ENCODE data around the gene MEGF6.
"Not testable (repeated sequence)": the region's sequence is repeated elsewhere in the genome, so short reads cannot be mapped to it uniquely, and the experiment has no call there.

The MEGF6 gene

DNA sequence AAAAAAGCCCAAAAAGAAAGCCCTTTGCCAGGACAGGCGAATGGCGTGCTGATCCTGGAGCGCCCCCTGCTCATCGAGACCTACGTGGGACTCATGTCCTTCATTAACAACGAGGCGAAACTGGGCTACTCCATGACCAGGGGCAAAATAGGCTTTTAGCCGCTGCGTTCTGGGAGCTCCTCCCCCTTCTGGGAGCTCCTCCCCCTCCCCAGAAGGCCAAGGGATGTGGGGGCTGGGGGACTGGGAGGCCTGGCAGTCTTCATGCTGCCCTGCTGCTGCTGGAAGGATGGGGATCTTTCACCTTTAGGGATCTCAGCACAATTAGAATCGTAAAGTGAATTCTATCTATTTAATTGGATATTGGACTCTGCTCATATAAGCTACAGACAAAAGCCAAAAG lies 17.1 kb upstream of the MEGF6 start:
- no peak for DNase-seq (ENCODE audit: low read depth in 2 of 2, low spot score in 1 of 2)

DNA sequence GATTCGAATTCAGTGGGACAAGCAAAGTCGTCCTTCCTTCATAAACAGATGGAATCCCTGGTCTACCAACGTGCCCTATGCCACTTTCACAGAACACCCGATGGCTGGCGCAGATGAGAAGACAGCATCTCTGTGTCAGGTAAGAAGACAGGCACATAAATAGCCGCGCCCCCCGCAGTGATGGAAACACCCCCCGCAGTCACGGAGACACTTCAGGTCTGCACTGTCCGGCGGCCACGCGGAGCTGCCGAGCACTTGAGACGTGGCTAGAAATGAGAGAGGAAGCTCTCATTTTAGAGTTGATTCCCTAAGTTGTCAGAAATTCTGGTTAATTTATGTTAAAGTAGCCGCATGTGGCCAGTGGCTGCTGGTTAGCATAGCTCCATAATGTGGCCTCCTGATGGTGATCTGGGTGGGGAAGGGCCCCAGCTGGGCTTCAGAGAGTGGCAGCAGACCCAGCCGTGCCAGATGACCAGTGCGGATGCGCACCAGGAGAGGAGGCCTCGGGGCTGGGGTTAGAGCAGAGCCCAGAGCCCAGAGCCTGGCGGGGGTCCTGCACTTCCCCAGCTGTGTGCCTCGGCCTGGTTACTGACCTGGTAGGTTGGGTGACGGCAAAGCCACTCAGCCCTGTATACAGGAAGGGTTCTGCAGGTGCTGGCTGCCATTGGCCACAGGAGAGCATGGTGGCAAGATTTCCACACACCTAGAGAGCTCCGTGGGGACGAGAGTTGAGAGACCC lies 16.4 kb upstream of the MEGF6 start:
- no peak for DNase-seq (ENCODE audit: low read depth in 2 of 2, low spot score in 1 of 2)

GRCh38 chr1:3626025-3626424 lies 14.7 kb upstream of the MEGF6 start:
- DNase-seq (ENCODE audit: low read depth in 2 of 2, low spot score in 1 of 2) = no peak

DNA sequence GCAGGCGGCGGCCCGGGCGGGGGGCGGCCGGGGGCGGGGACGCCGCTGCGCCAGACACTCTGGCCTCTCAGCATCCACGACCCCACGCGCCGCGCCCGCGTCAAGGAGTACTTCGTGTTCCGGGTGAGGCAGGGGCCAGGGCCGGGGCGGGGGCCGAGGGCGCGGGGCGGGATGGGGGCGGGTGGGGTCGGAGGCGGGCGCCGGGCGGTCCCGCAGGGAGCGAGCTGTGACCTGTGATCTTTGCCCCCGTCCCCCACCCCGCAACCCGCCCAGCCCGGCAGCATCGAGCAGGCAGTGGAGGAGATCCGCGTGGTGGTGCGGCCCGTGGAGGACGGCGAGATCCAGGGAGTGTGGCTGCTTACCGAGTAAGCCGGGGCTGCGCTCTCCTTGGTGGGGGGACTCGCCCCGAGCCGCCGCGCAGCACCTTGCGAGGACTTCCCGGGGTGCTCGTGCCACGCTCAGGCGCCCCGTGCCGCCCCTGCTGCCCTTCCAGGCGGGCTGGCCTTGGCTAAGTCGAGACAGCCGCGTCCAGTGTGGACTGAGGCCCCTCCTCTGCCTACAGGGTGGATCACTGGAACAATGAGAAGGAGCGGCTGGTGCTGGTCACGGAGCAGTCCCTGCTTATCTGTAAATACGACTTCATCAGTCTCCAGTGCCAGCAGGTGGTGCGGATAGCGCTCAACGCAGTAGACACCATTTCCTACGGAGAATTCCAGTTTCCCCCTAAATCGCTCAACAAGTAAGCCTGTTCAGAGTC lies 14.0 kb upstream of the MEGF6 start:
- DNase-seq (ENCODE audit: low read depth in 2 of 2, low spot score in 1 of 2) = peak in 1 of 2 donors; percentile 6

- DNase-seq (ENCODE audit: low read depth in 2 of 2, low spot score in 1 of 2) = peak; percentile 93 to 96
Measured at GRCh38 chr1:3624200-3625136, 13.2 kb upstream of the MEGF6 start, which contains the start of gene TPRG1L. Gene TPRG1L, plus strand, starts transcription at chr1:3625015. Its CDS starts 58 bp downstream, at chr1:3625073.

DNA sequence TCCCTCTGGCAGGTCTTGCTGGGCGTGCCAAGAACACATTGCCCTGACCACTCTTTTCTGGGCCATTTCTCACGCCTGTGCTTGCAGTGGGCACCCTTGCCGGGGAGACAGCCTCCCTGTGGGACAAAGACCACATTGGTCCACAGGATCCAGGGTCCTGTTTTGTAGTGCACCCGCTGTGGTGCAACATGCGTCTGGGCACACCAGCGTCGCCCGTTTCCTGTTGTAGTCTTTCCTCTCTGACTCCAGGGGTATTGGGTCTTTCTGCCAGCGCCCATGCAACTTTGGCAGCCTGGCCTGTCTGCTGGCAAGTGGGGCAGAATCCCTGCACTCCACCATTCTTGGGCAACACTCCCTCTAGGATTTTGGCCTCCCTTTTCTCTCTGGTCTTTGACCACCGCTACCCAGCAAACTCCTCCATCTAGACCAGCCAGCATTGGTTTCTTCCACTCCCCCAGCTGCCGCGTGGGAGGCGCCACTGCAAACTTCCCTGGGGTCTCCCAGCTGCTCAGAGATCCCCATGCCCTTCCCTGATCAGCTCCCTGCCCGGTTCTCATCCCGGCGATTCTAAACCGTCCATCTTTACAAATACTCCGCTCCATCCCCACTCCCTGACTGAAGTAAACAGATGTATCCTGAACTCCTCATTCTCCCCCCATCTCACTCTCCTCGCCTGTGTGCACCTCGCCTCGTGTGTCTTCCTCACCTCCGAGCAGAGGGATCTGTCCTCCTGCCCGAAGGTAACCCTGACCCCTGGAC lies 12.3 kb upstream of the MEGF6 start:
- no peak for DNase-seq (ENCODE audit: low read depth in 2 of 2, low spot score in 1 of 2)

- DNase-seq (ENCODE audit: low read depth in 2 of 2, low spot score in 1 of 2) = not testable (repeated sequence)
Measured at GRCh38 chr1:3622102-3622501, 10.8 kb upstream of the MEGF6 start.

- DNase-seq (ENCODE audit: low read depth in 2 of 2, low spot score in 1 of 2) = not testable (repeated sequence)
Measured at GRCh38 chr1:3621151-3621671, 9.9 kb upstream of the MEGF6 start.

DNA sequence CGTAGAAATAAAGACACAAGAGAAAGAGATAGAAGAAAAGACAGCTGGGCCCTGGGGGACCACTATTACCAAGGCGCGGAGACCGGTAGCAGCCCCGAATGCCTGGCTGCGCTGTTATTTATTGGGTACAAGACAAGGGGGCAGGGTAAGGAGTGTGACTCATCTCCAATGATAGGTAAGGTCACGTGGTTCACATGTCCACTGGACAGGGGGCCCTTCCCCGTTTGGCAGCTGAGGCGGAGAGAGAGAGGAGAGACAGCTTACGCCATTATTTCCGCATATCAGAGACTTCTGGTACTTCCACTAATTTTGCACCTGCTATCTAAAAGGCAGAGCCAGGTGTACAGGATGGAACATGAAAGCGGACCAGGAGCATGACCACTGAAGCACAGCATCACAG lies 9.4 kb upstream of the MEGF6 start:
- DNase-seq (ENCODE audit: low read depth in 2 of 2, low spot score in 1 of 2) = no peak

GRCh38 chr1:3618881-3619671 lies 7.8 kb upstream of the MEGF6 start:
- peak; percentile 40 to 65 for DNase-seq (ENCODE audit: low read depth in 2 of 2, low spot score in 1 of 2)

GRCh38 chr1:3618531-3618880 lies 7.2 kb upstream of the MEGF6 start:
- DNase-seq (ENCODE audit: low read depth in 2 of 2, low spot score in 1 of 2) = no peak

- no peak for DNase-seq (ENCODE audit: low read depth in 2 of 2, low spot score in 1 of 2)
Measured at GRCh38 chr1:3617806-3618345, 6.6 kb upstream of the MEGF6 start.

GRCh38 chr1:3616861-3617260 lies 5.6 kb upstream of the MEGF6 start:
- DNase-seq (ENCODE audit: low read depth in 2 of 2, low spot score in 1 of 2) = no peak

DNA sequence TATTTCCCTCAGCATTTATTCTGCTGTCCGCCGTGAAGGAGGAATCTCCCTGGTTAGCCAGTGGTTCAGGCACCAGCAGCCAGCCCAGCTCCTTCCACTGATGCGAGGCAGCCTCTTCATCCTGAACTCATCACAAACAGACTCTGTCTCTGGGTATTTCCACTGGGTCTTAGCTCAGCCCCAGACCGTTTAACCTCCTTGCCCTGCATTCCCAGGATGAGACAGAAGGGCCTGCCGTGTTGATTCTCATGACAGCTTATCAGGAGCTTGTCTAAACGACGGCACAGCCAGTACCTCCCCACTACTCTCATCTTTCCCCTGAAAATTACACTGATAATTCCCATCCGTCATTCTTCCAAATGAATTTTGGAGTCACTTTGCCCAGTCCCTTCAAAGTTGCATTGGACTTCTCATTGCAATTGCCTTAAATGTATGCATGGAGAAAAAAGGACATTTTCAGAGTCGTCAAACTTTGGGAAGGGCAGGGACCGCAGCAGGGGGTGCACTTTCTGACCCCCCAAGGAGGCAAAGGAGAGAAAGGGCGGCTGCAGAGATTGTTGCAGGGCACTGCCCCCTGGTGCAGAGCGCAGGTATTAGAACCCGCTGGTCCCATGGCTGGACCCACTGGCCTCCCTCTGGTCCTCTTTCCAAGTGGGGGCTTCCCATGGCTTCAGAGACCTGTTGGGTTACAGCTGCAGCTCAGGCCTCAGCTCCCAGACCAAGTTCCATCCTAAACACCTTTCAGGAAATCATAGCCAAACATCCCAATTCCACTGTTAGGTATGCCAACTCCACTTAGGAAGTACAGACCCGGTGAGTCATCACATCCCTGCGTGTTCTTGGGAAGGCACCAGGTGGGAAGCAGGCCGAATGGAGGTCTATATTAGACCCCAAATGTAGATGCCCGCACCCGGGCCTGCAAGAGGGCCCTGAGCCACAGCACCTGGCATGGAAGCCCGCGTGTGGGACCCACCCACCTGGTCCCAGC lies 3.7 kb upstream of the MEGF6 start:
- no peak for DNase-seq (ENCODE audit: low read depth in 2 of 2, low spot score in 1 of 2)

GRCh38 chr1:3612123-3612522 lies 815 bp upstream of the MEGF6 start:
- no peak for DNase-seq (ENCODE audit: low read depth in 2 of 2, low spot score in 1 of 2)

DNA sequence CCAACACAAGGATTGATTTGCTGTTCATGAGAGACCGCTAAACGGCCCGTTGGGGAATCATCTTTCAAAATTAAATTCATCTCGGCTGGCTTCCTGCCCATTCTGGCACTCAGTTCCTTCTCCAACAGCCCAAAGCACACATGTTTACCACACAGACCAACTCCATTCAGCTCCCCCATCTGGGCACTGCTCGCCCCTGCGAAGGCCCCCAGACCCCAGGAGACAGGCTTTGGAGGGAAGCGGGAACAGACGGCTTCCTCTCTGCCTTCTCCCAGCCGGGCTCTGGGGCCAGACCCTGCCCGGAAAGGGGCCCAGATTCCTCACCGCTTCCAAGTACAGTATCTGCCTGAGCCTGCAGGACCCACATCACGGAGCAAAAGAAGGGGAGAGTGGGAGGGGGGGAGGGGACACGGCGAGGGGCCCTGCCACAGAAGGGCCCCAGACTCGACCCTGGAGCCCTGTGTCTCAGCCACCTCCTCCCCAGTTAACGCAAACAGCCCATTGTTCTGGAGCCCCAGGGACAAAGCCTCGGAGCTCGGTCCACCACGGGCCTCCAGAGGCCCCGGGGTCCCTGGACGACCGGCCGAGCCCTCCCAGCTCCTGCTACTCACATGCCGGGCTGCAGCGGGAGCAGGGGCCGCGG lies 660 bp downstream of the MEGF6 start:
- no peak for DNase-seq (ENCODE audit: low read depth in 2 of 2, low spot score in 1 of 2)

DNA sequence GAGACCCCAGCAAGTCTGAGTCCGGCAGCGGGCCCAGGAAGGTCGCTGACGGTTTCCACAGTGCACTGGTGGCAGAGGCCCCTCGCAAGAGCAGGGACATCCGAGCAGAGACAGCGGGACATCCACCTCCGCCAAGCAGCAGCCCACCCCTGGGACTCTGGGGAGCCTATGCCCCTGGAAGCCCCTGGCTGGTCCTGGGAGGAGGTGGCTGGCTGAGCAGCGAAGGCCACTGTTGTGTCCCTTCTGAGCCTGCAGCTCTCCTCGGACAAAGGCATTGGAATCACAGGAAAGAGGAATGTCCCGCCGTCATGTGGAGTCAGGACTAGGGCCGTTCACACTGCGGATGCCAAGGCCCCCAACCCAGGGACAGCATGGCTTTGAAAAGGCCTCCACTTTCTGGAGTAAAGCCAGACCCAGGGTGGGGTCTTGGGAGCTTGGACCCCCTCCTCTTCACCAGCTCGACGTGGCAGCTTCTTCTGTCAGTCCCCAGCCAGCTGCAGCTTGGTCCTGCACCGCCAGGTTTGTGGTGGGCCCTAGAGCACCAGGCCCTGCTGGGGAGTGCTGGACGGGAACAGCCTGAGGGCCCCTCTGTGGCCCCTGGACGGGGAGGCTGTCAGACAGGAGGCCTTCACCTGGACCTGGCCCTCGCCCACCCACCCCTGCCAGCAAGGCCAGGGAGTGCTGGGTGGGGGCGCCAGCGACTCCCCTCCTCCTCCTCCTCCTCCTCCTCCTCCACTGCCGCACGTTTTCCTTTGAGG lies 1.4 kb downstream of the MEGF6 start:
- DNase-seq (ENCODE audit: low read depth in 2 of 2, low spot score in 1 of 2) = no peak
